Hematopoietic multipotent progenitor cell treated with erythropoietin and hydrocortisone succinate and interleukin-3 and kit ligand, for 6 days (in vitro differentiated cells): ENCODE results near the gene SDK1.
"Not testable (repeated sequence)": the region's sequence is repeated elsewhere in the genome, so short reads cannot be mapped to it uniquely, and the experiment has no call there.

ENCODE experiments used
- DNase-seq: peaks from one replicate; pipeline ENCODE4 v3.0.0-alpha.2; 2015

SDK1 gene

DNA sequence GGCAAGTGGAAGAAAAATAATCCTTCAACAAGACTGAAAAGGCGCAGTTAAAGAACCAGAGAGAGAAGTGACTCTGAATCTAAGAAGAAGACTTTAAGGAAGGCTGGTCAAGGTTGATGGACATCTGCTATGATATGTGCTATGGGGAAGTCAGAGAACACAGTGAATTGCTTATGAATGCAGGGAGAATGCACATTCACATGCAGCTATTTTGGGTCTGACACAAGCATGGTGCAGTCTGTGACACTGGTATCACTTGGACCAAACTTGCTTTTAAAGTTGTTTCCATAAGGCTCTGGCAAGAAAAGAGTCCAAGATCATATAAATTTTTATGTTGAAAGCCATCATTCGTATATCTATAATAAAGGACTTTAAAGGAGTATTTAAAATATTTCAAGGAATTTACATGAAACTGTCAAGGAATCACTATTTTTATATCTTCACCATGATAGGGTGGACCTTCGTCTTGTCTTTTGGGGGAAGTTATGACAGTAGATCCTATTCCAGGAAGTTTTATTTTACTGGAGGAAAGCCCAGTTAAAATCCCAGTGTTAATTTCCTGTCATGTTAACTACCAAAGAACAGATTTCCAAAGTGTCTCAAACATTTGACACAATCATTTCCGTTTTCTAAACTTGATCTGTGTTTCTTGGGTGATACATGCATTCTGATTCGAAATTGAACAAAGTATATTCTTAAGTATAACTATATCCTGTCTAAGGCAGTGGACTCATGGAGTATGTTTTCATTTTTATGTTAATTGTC, 239.6 kb downstream of the SDK1 start:
- no peak for DNase-seq

DNA sequence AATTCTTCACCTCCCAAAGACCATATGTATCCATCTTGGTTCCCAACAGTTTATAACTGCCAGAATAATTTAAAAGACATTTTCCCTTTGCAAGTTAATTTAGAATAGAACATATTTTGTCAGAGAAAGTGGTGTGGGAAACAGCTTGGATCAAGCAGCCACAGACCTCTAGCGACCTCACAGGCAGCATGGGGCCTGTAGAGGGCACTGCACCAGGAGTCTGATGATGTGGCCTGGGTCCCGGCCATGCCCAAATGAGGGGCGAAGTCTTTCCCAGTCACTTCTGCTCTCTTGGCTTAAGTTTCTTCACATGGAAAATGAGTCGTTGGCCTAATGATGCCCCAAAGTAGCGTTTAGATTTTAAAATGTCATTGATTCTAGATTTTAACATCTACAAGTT, 243.2 kb downstream of the SDK1 start:
- no peak for DNase-seq

DNA sequence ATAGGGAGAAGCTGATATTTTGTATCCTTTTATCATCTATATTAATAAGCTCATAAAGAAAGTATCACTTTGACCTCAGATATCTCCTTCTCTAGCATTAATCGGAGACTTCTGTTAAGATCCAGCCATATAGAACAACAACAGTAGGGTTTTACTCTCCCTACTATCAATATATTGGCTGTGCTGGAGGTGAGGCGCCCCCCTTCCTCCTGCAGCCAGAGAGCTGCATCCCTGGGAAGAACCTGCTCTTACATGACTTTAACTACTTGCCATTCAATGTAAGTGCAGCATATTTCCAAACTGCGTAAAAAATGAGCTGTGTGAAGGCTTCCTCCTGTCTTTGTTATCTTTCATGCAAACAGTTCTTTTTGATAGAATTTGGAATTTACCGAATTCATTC, 247.8 kb downstream of the SDK1 start:
- DNase-seq, result no peak

DNA sequence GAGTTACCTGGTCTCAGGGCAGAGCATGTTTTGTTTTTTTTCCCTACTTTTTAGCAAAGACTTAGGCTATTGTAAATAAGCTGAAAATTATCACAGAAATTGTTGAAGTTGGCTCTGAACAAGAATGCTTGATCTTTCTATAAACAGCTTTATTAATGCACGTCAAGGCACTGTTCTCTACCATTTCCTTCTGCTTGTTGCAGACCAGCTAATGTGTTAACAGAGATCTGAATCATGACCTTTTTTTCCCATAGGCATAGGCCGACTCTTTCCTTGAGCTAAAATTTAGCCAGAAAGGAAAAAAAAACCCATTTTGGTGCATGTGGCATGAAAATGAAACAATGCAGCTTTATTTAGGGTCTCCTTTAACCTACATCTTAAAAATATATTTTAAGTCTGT, 248.5 kb downstream of the SDK1 start:
- DNase-seq, result no peak

DNA sequence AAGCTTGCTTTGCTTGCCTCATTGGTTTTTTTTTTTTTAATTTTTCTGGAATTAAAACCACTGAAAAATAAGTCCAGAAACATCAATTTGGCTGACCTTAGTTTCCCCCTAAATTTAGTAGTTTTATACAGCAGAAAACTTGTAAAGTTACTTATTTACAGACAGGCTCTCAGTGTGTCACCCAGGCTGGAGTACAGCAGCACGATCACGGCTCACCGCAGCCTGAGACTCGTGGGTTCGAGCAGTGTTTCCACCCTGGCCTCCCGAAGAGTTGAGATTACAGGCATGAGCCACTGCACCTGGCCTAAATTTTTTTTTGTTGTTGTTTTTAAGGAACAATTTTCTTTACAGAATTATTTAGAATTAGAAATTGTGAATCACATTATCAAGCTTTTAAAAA, 250.5 kb downstream of the SDK1 start:
- no peak for DNase-seq

DNA sequence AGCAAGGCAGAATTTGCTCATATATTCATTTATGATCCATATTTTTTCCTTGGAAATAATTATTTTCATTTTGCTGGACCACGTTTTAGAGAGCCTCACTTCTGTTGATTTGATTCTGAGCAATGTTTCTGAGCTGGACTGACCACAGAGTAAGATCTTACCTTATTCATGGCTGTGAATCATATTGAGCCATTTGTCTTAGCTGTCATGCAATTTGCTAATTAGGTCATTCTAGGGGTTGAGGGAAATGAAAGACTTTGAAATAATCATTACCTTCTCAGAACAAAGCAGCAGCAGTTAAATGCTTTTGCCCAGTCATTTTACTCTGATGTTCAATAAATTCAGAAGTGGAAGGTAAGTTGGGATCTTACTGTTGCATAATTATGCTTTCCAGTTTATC, 251.4 kb downstream of the SDK1 start:
- no peak for DNase-seq

DNA sequence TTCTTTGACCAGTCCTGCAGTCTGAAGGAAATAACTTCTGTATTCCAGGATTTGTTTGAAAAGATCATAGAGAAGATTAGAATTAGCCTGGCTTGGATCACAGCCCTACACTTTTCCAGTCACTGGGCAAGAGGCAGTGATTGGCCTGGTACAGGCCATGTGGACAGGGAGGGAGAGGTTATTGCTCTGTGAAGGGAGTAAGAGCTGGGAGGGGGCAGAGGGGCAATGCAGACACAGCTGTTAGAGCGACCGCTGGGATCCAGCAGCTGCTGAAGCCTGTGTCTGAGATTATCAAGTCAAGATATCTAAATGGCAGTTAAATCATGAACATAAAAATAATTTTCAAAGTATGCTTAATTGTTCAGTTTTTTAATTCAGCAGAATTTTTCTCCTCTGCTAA, 257.3 kb downstream of the SDK1 start:
- no peak for DNase-seq

DNA sequence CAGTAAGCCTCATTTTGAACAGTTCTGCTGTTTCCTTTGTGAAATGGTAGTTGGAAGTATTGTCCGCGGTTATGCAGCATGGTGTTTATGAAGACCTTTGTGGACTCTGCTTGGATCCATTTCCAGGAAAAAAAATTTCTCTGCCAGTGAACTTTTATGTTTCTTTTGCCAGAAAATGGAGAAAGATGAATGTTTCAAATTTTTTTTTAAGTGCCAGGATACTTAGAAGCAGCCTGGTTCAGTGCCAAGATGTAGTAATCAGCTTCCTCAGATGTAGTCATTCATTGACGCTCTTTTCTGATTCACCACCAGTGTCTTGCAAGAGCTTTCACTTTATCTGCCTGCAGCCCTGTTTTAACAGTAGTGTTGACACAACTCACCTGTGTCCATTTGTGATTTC, 258.2 kb downstream of the SDK1 start:
- DNase-seq, result peak; percentile 2

DNA sequence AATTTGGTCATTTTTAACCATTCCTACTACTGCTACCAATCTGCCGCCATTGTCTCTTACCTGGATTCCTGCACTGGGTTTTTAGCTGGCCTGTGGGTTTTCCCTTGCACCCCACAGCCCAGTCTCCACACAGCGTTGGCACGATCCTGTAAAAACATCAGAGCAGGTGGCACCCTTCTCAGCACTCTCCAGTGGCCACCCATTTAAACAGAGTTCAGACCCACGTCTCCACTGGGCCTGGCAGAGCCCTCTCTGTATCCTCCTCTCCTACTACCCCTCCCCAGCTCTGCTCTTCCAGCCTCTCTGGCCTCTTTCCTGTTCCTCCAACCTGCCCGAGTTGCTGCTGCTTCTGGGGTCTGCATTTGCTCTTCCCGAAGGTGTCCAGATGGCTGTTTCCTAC, 259.4 kb downstream of the SDK1 start:
- DNase-seq, result no peak

DNA sequence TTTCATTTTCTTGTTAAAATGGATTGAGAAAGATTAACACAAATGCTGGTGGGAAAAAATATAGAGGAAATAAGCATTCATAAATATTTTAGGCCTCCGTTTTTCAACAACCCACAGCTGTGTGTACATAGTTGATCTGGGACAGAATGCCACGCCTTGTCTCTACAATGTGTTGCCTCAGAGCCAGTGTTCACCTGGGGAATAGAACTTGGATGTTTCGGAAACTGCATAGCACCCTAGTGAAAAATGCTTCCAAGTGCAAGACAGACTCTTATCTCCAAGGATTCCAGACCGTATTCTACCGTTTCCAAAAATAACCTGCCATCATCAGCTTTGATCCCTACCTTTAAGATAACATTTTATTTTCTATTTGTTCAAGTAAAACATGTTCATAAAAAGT, 260.9 kb downstream of the SDK1 start:
- no peak for DNase-seq

DNA sequence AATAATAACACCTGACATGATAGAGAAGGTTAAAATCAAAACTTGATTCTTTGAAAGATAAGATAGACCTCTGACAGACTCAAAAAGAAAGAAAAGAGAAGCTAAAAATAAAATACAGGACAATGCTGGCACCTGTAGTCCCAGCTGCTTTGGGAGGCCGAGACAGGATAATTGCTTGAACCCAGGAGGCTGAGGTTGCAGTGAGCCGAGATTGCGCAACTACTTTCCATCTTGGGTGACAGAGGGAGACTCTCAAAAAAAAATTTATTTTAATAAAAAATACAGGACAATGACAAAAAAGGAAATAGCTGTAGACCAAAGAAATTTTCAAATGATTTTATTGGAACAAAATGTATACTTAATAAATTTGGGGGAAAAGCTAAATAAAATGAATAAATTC, 263.2 kb downstream of the SDK1 start:
- DNase-seq, result no peak

DNA sequence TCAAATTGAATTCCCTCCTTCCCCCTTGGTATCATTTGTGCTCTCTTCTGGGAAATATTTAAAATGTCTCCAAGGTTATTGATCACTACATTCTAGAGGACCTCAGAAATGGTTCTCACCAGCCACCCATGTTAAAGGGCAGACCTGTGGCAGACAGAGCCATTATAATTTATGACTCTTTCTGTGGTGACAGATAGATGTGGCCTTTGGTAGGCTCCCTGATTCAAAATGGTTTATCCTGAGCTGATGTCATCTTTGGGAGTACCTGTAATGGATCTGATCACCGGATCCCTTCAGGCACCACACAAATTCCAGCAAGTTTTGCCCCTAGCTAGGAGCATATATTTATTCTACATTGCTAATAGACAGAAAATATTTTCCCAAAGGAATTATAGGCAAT, 267.5 kb downstream of the SDK1 start:
- DNase-seq, result no peak

DNA sequence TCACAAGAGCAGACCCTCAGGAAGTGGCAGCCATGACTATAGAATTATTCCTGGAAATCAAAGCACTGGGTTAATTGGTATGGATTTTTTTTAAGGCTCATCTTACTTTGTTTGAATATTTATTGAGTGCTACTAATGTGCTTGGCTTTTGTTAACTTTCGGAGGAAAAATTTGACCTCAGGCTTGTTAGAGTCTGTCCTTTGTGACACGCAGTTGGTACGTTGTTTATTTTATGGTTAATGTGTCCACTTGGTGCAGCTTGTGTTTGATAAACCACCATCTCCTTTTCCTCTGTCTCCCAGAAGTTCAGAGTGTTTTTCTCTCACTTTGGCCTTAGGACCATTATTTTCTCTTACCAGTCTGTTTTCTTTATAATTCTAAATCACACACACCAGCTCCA, 268.6 kb downstream of the SDK1 start:
- no peak for DNase-seq

DNA sequence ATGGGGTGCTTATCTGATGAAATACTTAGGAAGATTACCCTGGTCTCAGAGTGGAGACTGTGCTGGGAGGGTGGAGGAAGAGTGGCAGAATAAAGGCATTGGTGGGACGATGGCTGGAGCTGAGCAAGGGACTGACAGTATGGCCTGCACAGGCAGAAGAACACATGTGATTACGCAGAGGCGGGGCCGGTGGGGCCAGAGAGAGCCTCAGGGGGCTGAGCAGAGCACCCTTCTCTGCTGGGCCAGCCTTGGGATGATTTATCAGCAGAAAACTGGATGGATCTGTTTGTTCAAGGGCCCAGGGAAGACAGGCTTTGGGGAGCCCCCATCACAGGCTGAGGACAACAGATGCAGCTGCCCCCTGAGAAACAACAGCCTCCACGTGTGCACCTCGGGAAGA, 272.1 kb downstream of the SDK1 start:
- no peak for DNase-seq

DNA sequence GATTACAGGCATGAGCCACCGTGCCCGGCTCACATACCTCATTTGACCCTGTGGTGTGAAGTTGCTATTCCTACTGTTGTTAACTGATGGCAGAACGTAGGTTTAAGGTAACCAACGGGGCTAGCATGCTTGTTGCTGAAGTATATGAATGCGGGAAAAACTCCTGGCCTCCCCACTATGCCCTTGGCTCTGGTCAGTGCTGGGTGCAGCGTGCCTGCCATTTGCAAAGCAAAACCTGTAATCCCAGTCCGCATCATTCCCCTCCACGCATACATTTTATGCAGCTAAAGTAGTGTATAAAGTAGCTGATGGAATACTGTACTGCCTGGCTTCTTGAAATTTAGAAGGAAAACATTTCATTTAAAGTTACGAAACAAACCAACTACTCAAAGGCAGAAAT, 273.3 kb downstream of the SDK1 start:
- no peak for DNase-seq

DNA sequence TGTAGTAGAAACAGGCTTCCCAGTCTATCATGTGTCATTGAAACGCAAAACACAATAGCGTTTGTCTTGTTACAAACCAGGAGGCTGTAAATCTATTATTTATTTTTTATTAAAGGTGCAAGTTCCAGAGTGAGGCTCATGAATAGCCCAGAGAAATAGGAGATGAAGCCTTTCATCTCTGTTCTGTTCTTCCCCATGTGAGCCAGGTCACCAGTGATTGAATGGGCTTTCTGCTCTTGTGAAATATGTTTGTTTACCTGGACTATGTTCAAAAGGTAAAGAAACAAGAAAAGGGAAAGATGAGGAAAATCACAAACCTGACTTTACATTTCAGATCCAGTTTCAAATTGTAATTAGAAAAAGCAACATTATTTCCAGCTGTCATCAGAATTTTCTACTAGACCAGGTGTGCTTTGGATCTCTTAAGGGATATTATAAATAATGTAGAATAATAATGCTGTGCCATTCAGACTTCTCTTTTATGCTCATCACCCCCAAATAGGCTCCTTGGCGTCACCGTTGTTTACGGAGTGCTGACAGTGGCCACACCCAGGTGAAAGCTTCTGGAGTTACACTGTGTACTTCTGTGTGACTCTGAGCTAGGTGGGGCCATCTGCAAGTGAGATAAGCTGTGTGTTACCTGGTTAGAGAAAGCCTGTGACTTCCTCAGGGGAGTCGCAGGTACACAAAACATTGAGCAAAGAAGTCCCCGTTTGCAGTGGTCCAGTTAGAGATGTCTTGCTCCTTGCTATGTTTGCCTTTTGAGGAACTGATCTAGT, 274.9 kb downstream of the SDK1 start:
- no peak for DNase-seq

DNA sequence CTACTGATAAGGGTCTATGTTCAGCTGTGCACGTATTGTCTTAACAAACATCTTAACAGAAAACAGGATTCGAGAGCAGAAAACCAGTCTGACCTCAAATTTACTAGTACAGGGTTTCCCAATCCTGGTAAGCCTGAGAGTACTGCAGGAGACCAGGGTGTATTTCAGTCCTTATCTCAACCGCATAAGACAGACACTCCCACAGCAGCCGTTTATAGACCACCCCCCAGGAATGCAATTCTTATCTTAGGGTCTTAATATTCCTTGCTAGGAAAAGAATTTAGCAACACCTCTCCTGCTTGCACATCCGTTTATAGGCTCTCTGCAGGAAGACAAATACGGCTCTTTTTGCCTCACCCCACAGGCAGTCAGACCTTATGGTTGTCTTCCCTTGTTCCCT, 277.3 kb downstream of the SDK1 start:
- DNase-seq, result no peak

DNA sequence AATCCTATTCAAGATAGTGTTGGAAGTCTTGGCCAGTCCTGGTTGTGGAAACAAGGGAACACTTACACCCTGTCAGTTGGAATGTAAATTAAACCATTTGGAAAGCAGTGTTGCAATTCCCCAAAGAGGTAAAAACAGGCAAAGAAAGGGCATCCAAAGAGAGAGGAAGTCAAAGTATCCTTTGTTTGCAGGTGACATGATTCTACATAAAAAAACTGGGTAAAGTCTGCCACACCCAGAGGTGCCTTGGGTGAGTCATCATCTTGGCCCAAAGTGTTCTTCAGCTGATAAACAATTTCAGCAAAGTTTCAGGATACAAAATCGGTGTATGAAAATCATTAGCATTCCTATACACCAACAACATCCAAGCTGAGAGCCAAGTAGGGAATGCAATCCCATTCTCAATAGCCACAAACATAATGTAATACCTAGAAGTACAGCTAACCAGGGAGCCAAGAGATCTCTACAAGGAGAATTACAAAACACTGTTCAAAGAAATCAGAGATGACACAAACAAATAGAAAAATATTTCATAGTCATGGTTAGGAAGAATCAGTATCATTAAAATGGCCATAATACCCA, 278.7 kb downstream of the SDK1 start:
- no peak for DNase-seq

DNA sequence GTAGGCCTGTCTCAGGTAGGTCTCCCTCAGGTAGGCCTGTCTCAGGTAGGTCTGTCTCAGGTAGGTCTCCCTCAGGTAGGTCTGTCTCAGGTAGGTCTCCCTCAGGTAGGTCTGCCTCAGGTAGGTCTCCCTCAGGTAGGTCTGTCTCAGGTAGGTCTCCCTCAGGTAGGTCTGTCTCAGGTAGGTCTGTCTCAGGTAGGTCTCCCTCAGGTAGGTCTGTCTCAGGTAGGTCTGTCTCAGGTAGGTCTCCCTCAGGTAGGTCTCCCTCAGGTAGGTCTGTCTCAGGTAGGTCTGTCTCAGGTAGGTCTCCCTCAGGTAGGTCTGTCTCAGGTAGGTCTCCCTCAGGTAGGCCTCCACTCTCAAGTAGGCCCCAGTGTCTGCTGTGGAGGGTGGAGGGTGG, 281.1 kb downstream of the SDK1 start:
- DNase-seq, result not testable (repeated sequence)

DNA sequence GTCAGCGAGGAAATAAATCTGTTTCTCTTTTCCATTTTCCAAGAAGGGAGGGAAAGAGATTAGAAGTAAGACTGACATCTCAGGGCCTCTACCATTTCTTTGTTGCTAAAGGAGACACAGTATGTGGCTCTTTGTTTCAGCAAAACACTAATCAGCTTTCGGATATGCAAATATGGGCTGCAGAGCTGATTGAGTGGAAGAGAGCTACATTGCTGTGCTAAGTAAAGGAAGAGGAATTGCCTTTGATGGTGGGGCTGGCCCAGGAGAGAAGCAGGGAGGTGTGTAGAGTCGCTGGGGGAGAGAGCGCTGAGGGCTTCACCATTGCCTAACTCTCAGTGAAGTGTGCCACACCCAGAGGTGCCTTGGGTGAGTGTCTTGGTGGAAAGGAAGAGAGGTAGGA, 284.8 kb downstream of the SDK1 start:
- no peak for DNase-seq

DNA sequence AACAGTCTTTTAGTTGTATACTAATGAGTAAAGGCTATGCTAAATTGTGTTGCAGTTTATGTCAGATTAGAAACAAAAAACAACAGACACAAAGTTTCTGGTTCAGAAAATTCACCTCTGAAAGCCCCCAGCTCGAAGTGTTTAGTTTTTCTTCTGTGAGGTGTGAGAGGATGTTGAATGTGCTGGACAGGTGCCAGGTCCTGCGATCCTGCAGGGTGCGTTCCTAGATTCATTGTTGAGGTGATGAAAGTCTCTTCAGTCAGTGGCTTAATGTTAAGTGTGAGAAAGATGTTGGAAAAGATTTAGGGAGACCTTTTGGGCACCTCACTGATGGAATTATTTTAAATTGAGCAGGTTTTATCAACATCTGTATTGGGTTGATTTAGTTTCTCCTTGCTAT, 287.3 kb downstream of the SDK1 start:
- DNase-seq, result no peak

DNA sequence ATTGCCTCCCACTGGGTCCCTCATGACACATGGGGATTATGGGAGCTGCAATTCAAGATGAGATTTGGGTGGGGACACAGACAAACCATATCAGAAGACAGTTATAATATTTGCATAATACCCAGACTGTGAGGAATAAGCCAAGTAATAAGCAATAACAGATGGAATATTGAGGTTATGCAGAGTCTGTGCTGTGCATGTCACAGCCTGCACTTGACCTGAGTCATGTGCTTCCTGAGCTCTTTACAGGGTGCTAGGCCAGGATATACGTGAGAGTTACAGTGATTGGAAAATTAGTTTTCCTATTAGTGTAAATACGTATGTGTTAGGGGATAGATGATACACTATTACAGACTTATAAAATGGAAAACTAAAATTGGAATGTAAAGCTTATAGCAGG, 288.7 kb downstream of the SDK1 start:
- DNase-seq, result no peak

DNA sequence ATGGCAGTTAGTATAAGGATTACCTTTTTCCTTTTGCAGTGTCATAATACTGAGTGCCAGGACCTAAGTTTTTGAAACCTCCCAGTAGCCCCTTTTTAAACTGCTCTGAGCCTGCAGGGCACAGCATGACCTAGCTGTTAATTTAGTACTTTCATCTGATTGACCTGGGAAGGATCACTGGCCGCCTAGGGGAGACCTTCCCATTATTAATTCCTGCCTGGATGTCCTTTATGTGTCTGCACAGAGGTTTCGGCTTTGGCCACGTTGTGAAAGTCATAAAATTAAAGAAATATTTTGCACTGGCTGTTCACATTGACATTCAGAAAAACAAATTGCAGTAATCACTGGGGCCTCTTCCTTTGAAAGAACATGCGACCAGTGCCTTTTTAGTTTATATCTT, 290.2 kb downstream of the SDK1 start:
- DNase-seq, result no peak

DNA sequence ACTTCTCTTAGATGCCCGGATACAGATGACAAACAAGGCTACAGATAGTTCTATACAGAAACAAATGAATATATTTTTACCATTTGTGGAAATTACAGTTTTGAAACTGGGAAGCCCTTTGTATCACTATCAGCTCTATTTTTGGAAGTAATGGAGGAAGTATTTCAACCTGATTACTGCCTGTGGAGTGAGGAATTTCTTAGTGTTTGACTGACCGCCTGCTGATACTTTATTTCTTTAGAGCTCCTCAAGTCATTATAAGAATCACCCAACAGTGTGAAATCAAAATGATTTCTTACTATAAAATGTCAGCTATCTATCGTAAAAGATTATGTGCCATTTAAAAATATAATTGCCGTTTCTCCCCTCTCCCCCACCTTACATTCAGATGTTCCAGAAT, 290.9 kb downstream of the SDK1 start:
- no peak for DNase-seq
